Stomach (tissue), 9 donors: ENCODE measurements around the gene USB1. TPM values are rescaled to one million over a fixed set of nuclear protein-coding genes. Genes with fewer than 3 reads are reported as not detected.

Source experiments
- DNase-seq, 2 donors: peaks; one replicate each; pipeline versions ENCODE4 v3.0.0 to v3.0.0-alpha.2; 2013 to 2019
- H3K27ac ChIP-seq, 5 donors: fragments of 200-600 bp in 4 of 5; sonication (generic) in 4 of 5; one replicate each; pipeline ENCODE4 v1.5.1; 2013 to 2019; ENCODE audit warnings: mild to moderate bottlenecking in 1 of 5, moderate library complexity in 1 of 5
- H3K27me3 ChIP-seq, 3 donors: fragments of 200-600 bp; sonication (generic); one replicate each; pipeline ENCODE4 v1.5.1; 2017 to 2019; ENCODE audit warnings: mixed run types in 1 of 3
- H3K36me3 ChIP-seq, 4 donors: fragments of 200-600 bp; sonication (generic); 1 replicate in 3 of 4; 2 replicates in 1 of 4; pipeline ENCODE4 v1.5.1; 2016 to 2019
- H3K4me1 ChIP-seq, 4 donors: fragments of 200-600 bp; sonication (generic); one replicate each; pipeline ENCODE4 v1.5.1; 2016 to 2019
- H3K4me3 ChIP-seq, 4 donors: fragments of 200-600 bp; sonication (generic) in 3 of 4; one replicate each; pipeline ENCODE4 v1.5.1; 2016 to 2019; ENCODE audit warnings: mild to moderate bottlenecking in 1 of 4
- H3K9me3 ChIP-seq, 4 donors: fragments of 200-600 bp; sonication (generic); one replicate each; pipeline ENCODE4 v1.5.1; 2016 to 2019
- EP300 ChIP-seq: sonication (generic); formaldehyde crosslinking; IDR thresholded peaks from one replicate; pipeline ENCODE4 v1.6.1; 2017; ENCODE audit warnings: antibody characterized with exemption
- POLR2A ChIP-seq, 4 donors: fragments of 450-650 bp; IDR thresholded peaks; one replicate each; pipeline ENCODE4 v1.6.1; 2016; ENCODE audit warnings: antibody characterized with exemption in 4 of 4, control low read depth in 2 of 4, mild to moderate bottlenecking in 1 of 4, moderate library complexity in 1 of 4
- POLR2AphosphoS5 ChIP-seq, 3 donors: sonication (generic); formaldehyde crosslinking; IDR thresholded peaks; one replicate each; pipeline ENCODE4 v1.6.1; 2016; ENCODE audit warnings: antibody characterized with exemption in 3 of 3
- WGBS, 5 donors: extraction: QIAGEN DNeasy Blood & Tissue Kit in 3 of 5; methylation state at CpG; one replicate each; pipeline versions ENCODE4 v1.1.5 to v1.1.7; 2013 to 2018; 5-methylcytosine and 5-hydroxymethylcytosine counted together
- intact Hi-C: fragments of 100-400 bp; cut with DNase I; formaldehyde crosslinking; loops from one replicate; pipeline ENCODE4 v1.15.1; 2023; ENCODE audit warnings: low total_unique reads
- polyA plus RNA-seq, 3 donors: library from polyadenylated mRNA; stranded (reverse); fragments of 200-250 nt; gene quantifications; one replicate each; pipeline ENCODE4 v1.2.3, GENCODE V29; 2013
- total RNA-seq, 5 donors: library from RNA; depleted of rRNA; stranded (reverse); fragments of >200 nt; gene quantifications; one replicate each; pipeline versions ENCODE4 v1.1.0 to v1.2.3, GENCODE V29; 2014 to 2016
- TF ChIP-seq, protein P1 (sequence below), 7 experiments: fragments of 450-650 bp in 4 of 7; fragments of 200-600 bp in 3 of 7; sonication (generic) in 3 of 7; IDR thresholded peaks; one replicate each; pipeline ENCODE4 v1.5.1; 2016 to 2019; ENCODE audit warnings: antibody characterized with exemption in 7 of 7, control low read depth in 2 of 7, mild to moderate bottlenecking in 1 of 7
- donor health status: healthy with polysubstance abuse.
- donor health status: Bipolar disorder and iron deficiency.
- donor health status: healthy.

The USB1 gene
- total and polyA plus RNA-seq, 8 donors = 4.1 to 54.0 (median 23.4) TPM

- H3K4me1 ChIP-seq = peaks cover 0 to 29% (median 14%) of the 10 kb centered on the region in 4 donors
- peak in 1 of 2 donors; percentile 4 for DNase-seq
- no peaks in the 10 kb centered on the region for H3K9me3 ChIP-seq
- TF ChIP-seq, protein P1, sequence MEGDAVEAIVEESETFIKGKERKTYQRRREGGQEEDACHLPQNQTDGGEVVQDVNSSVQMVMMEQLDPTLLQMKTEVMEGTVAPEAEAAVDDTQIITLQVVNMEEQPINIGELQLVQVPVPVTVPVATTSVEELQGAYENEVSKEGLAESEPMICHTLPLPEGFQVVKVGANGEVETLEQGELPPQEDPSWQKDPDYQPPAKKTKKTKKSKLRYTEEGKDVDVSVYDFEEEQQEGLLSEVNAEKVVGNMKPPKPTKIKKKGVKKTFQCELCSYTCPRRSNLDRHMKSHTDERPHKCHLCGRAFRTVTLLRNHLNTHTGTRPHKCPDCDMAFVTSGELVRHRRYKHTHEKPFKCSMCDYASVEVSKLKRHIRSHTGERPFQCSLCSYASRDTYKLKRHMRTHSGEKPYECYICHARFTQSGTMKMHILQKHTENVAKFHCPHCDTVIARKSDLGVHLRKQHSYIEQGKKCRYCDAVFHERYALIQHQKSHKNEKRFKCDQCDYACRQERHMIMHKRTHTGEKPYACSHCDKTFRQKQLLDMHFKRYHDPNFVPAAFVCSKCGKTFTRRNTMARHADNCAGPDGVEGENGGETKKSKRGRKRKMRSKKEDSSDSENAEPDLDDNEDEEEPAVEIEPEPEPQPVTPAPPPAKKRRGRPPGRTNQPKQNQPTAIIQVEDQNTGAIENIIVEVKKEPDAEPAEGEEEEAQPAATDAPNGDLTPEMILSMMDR (IDR thresholded peaks at IDR 0.05) = no peak
- TF ChIP-seq EP300 = no peak
- no peak for TF ChIP-seq POLR2AphosphoS5 (IDR thresholded peaks at IDR 0.05)
- TF ChIP-seq POLR2A (IDR thresholded peaks at IDR 0.05) = no peak
- H3K27me3 ChIP-seq = no peaks in the 10 kb centered on the region
- intact Hi-C loops = no loop called here
- no peak overlapping the region for H3K4me3 ChIP-seq
- WGBS, 5 donors = 80 to 93% (median 87%) methylated on average over 1 to 7 of the region's 7 CpGs
- H3K36me3 ChIP-seq = peaks cover 38 to 73% (median 71%) of the 10 kb centered on the region in 4 donors
- H3K27ac ChIP-seq = no peak overlapping the region
Observed at GRCh38 chr16:58043571-58044155, 42.5 kb downstream of the USB1 start.

GRCh38 chr16:58044266-58045019 is 43.2 kb downstream of the USB1 start:
- DNase-seq = no peak
- no peaks in the 10 kb centered on the region for H3K27me3 ChIP-seq
- no peaks in the 10 kb centered on the region for H3K9me3 ChIP-seq
- H3K4me3 ChIP-seq = no peak overlapping the region
- intact Hi-C loops = no loop called here
- WGBS, 5 donors = 79 to 85% (median 83%) methylated on average over 9 of the region's 9 CpGs
- H3K36me3 ChIP-seq = peaks cover 35 to 65% (median 63%) of the 10 kb centered on the region in 4 donors
- no peak overlapping the region for H3K27ac ChIP-seq
- peaks cover 0 to 29% (median 14%) of the 10 kb centered on the region in 4 donors for H3K4me1 ChIP-seq
- TF ChIP-seq EP300 (no peak), POLR2AphosphoS5 (IDR thresholded peaks at IDR 0.05) (no peak), POLR2A (IDR thresholded peaks at IDR 0.05) (no peak)
- TF ChIP-seq, protein P1 (IDR thresholded peaks at IDR 0.05) = no peak

DNA sequence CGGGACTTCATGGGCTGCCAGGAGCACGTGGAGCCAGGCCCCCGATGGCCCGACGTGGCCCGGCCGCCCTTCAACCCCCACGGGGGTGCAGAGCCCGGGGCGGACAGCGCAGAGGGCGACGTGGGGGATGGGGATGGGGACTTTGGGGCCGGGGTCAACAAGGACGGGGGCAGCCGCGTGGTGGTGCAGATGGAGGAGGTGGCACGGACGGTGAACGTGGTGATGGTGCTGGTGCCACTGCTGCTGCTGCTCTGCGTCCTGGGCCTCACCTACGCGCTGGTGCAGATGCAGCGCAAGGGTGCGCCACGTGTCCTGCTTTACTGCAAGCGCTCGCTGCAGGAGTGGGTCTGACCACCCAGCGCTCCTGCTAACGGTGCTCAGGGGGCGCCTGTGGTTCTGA is 43.9 kb downstream of the USB1 start:
- no peak for TF ChIP-seq EP300
- TF ChIP-seq, protein P1 (IDR thresholded peaks at IDR 0.05) = no peak
- no peak for TF ChIP-seq POLR2A (IDR thresholded peaks at IDR 0.05)
- TF ChIP-seq POLR2AphosphoS5 (IDR thresholded peaks at IDR 0.05) = no peak
- H3K27me3 ChIP-seq = no peaks in the 10 kb centered on the region
- no peaks in the 10 kb centered on the region for H3K9me3 ChIP-seq
- no peak for DNase-seq
- intact Hi-C loops = no loop called here
- no peak overlapping the region for H3K27ac ChIP-seq
- H3K4me3 ChIP-seq = no peak overlapping the region
- H3K4me1 ChIP-seq = peaks cover 0 to 29% (median 14%) of the 10 kb centered on the region in 4 donors
- peaks cover 29 to 58% (median 57%) of the 10 kb centered on the region in 4 donors for H3K36me3 ChIP-seq
- WGBS, 5 donors = 84 to 91% (median 90%) methylated on average over 28 to 31 of the region's 31 CpGs

DNA sequence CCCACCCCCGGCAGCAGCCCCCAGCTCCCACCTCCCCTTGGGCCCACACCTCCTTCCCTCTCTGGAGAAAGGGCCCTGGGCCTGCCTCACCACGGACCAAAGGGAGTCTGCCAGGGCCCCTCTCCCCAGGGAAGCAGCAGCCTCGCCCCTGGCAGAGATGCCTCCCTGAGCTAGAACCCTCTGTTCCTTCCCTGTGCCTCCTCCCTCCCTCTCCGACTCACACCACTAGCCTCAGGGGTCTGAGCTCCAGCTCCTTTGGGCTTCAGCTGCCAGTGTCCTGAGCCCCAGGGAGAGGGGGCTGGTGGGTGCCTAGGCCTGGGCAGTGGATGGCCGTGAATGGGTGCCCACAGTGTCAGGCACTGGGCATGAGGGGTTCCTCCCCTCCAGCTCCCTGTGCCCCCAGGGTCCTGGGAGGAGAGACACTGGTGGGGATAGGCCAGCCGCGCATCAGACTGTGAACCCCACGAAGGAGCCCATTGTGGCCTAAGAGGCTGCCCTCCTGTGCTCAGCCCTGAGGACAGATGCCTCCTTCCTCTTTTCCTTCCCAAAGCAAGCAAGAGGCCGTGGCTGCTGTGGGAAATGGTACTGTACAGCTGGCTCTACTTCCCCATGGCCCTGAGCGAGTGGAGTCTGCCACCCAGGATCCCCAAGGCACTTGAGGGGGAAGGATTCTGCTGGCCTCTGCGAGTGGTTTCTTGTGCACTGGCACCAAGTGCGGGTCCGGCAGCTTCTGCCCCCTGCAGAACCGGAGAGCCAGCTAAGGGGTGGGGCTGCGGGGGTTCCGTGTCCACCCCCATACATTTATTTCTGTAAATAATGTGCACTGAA is 45.1 kb downstream of the USB1 start:
- H3K4me3 ChIP-seq = no peak overlapping the region
- no peak for TF ChIP-seq POLR2AphosphoS5 (IDR thresholded peaks at IDR 0.05)
- TF ChIP-seq POLR2A (IDR thresholded peaks at IDR 0.05) = no peak
- no peak for TF ChIP-seq EP300
- TF ChIP-seq, protein P1 (IDR thresholded peaks at IDR 0.05) = no peak
- no peak for DNase-seq
- H3K27me3 ChIP-seq = no peaks in the 10 kb centered on the region
- peak overlapping the region in 3 of 5 donors; percentile 10 to 38 (median 22) for H3K27ac ChIP-seq
- H3K4me1 ChIP-seq = peaks cover 0 to 29% (median 14%) of the 10 kb centered on the region in 4 donors
- H3K36me3 ChIP-seq = peaks cover 23 to 47% (median 45%) of the 10 kb centered on the region in 4 donors
- H3K9me3 ChIP-seq = no peaks in the 10 kb centered on the region
- intact Hi-C loops = no loop called here
- WGBS, 5 donors = 55 to 75% (median 68%) methylated on average over 13 to 16 of the region's 16 CpGs
